IMR-90 (cell line): ENCODE measurements around the gene GPT2.

Experiments used
- CTCF ChIP-seq: conservative IDR thresholded peaks from 2 replicates; pipeline ENCODE4 v1.5.1; 2012; ENCODE audit warnings: mild to moderate bottlenecking, low read depth, low read length, improper control_type of control experiment
- MXI1 ChIP-seq: IDR thresholded peaks from 2 replicates; pipeline ENCODE4 v1.6.1; 2012; ENCODE audit warnings: low read depth, mild to moderate bottlenecking, low read length, moderate library complexity, borderline replicate concordance

- TF ChIP-seq CTCF: no peak
- TF ChIP-seq MXI1: no peak
Observed at GRCh38 chr16:46871597-46871996, 12.6 kb upstream of the GPT2 start.
